Measurements from ENCODE around the gene TDRD3.

The TDRD3 gene

DNA sequence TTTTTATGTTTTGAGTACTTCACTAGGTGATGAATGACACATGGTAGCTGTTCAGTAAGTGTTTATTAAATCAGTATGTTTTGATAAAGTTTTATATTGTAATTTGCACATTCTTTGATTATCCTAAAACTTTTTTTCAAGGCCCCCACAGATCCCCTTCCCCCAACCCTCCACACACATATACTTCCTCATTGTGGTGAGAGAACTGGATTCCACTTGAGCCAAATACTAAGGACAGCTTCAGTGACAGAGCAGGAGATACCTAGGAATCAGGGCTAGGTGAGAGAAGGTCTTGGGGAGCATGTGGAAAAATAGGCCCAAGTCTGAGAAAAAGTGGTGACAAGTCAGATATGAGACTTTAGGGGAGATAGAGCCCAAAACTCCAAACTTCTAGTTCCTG is 174.6 kb downstream of the TDRD3 start:
- no peaks in the 10 kb centered on the region for H3K4me1 ChIP-seq (ENCODE audit: control insufficient read depth, insufficient read depth, low read length)
- no peak overlapping the region for H3K9ac ChIP-seq (ENCODE audit: low read length)
- no peaks in the 10 kb centered on the region for H3K36me3 ChIP-seq (ENCODE audit: control insufficient read depth, insufficient read depth, low read length)
- H3K4me3 ChIP-seq (ENCODE audit: low read length), result no peak overlapping the region
- no peaks in the 10 kb centered on the region for H3K27me3 ChIP-seq (ENCODE audit: control insufficient read depth, insufficient read depth, low read length)
- H3K27ac ChIP-seq (ENCODE audit: low read depth, low read length), result no peak overlapping the region

DNA sequence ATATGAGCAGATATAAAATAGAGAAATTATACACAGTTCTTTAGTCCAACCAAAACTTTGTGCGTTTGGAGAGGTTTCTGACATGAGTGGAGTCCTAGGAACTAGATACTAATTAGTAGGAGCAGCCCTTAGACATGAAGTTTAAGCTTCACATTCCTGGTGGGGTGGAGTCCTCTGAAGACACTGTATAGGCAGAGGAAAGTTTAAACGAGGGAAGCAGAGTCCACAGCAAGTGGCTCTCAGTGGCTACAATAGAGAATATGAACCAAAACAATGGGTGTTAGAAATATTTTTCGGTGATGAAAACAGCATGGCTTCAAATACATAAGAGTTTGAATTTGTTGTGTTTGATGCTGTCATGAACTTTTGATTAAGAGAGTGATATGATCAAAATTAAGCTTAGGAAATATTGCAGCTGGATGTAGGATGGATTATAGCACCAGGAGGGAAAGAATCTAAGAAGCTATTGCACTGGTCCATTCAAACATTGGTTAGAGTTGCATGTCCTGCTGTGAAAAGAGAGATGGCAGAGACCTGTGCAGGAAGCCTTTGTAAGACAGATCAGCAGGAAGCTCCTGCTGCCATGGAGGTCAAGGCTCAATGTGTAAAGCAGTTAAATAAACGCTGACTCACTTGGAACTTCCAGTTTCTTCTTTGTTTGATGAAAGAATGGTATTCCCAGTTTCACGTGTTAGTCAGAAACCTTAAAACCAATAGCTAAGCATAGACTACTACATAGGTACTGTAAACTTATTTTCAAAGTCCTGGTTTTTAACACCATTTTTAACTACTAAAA is 175.2 kb downstream of the TDRD3 start:
- no peaks in the 10 kb centered on the region for H3K27me3 ChIP-seq (ENCODE audit: control insufficient read depth, insufficient read depth, low read length)
- no peak overlapping the region for H3K27ac ChIP-seq (ENCODE audit: low read depth, low read length)
- no peak overlapping the region for H3K9ac ChIP-seq (ENCODE audit: low read length)
- H3K36me3 ChIP-seq (ENCODE audit: control insufficient read depth, insufficient read depth, low read length), result no peaks in the 10 kb centered on the region
- H3K4me3 ChIP-seq (ENCODE audit: low read length), result no peak overlapping the region
- H3K4me1 ChIP-seq (ENCODE audit: control insufficient read depth, insufficient read depth, low read length), result no peaks in the 10 kb centered on the region

- Histone ChIP-seq H3K36me3 (ENCODE audit: control insufficient read depth, insufficient read depth, low read length) (no peaks in the 10 kb centered on the region), H3K4me3 (ENCODE audit: low read length) (no peak overlapping the region), H3K27me3 (ENCODE audit: control insufficient read depth, insufficient read depth, low read length) (no peaks in the 10 kb centered on the region), H3K4me1 (ENCODE audit: control insufficient read depth, insufficient read depth, low read length) (no peaks in the 10 kb centered on the region), H3K9ac (ENCODE audit: low read length) (no peak overlapping the region), H3K27ac (ENCODE audit: low read depth, low read length) (no peak overlapping the region)
These were observed 175.8 kb downstream of the TDRD3 start for GRCh38 chr13:60572855-60573254.

GRCh38 chr13:60574735-60575134 is 177.7 kb downstream of the TDRD3 start:
- H3K27me3 ChIP-seq (ENCODE audit: control insufficient read depth, insufficient read depth, low read length), result no peaks in the 10 kb centered on the region
- no peaks in the 10 kb centered on the region for H3K4me1 ChIP-seq (ENCODE audit: control insufficient read depth, insufficient read depth, low read length)
- H3K4me3 ChIP-seq (ENCODE audit: low read length), result no peak overlapping the region
- H3K27ac ChIP-seq (ENCODE audit: low read depth, low read length), result no peak overlapping the region
- H3K9ac ChIP-seq (ENCODE audit: low read length), result no peak overlapping the region
- H3K36me3 ChIP-seq (ENCODE audit: control insufficient read depth, insufficient read depth, low read length), result no peaks in the 10 kb centered on the region

GRCh38 chr13:60575142-60575541 is 178.1 kb downstream of the TDRD3 start:
- no peak overlapping the region for H3K27ac ChIP-seq (ENCODE audit: low read depth, low read length)
- no peaks in the 10 kb centered on the region for H3K27me3 ChIP-seq (ENCODE audit: control insufficient read depth, insufficient read depth, low read length)
- H3K36me3 ChIP-seq (ENCODE audit: control insufficient read depth, insufficient read depth, low read length), result no peaks in the 10 kb centered on the region

DNA sequence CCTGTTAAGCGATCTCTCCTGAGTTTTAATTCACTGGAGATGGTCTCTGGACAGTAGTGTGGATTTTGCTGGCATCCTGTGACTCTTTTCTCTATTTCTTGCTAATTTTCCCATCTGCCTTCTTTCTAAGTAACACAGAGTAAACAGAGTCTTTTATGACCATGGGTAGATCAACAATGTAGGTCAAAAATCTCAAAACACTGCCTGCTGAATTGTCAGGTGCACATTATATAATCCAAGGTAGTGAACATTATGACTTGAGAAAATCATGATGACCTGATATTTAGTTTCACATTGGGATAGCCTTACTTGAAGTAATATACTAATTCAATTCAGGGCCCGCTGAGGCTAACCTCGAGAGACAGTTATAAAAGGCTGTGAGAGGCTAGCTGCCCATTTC is 180.7 kb downstream of the TDRD3 start:
- Histone ChIP-seq H3K27ac (ENCODE audit: low read depth, low read length) (no peak overlapping the region), H3K4me3 (ENCODE audit: low read length) (no peak overlapping the region), H3K27me3 (ENCODE audit: control insufficient read depth, insufficient read depth, low read length) (no peaks in the 10 kb centered on the region), H3K9ac (ENCODE audit: low read length) (no peak overlapping the region), H3K4me1 (ENCODE audit: control insufficient read depth, insufficient read depth, low read length) (no peaks in the 10 kb centered on the region), H3K36me3 (ENCODE audit: control insufficient read depth, insufficient read depth, low read length) (no peaks in the 10 kb centered on the region)

More at GRCh38 chr13:60575142-60575541, 178.1 kb downstream of the TDRD3 start:
- H3K4me1 ChIP-seq (ENCODE audit: control insufficient read depth, insufficient read depth, low read length), result no peaks in the 10 kb centered on the region
- H3K9ac ChIP-seq (ENCODE audit: low read length), result no peak overlapping the region
- H3K4me3 ChIP-seq (ENCODE audit: low read length), result no peak overlapping the region

DNA sequence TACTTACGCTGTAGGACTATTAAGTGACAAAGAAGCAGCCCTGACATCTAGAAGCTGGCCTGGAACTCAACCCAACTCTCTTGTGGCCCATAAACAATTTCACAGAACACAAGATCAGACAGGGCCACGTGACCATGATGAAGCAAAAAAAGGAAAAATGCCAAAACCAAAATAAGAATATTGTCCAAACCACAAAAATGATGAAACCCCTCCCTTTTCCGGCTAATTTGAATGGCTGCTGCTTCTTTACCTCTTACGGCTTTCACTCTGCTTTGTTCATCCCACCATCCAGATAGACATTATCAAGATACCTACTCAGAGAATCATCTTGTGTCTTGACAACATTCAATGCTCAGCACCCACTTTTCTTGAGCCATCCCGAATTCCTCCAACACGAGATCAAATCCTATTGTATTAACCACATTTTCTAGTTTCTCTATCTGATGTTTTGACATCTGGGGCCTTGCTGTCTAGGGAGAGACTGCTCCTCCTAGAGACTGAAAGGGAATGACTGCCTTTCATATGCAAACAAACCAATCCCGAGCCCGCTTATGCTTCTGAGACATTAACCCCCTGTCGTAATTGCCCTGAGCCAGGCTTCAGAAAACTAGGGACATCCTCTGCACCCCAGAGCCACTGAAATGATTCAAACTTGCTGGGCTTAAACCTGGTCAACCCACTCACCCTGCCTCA is 186.3 kb downstream of the TDRD3 start:
- Histone ChIP-seq H3K4me1 (ENCODE audit: control insufficient read depth, insufficient read depth, low read length) (no peaks in the 10 kb centered on the region), H3K36me3 (ENCODE audit: control insufficient read depth, insufficient read depth, low read length) (no peaks in the 10 kb centered on the region), H3K9ac (ENCODE audit: low read length) (no peak overlapping the region), H3K4me3 (ENCODE audit: low read length) (no peak overlapping the region), H3K27ac (ENCODE audit: low read depth, low read length) (no peak overlapping the region), H3K27me3 (ENCODE audit: control insufficient read depth, insufficient read depth, low read length) (no peaks in the 10 kb centered on the region)

GRCh38 chr13:60583911-60584753 is 187.1 kb downstream of the TDRD3 start:
- Histone ChIP-seq H3K4me3 (ENCODE audit: low read length) (no peak overlapping the region), H3K4me1 (ENCODE audit: control insufficient read depth, insufficient read depth, low read length) (no peaks in the 10 kb centered on the region), H3K9ac (ENCODE audit: low read length) (no peak overlapping the region), H3K27me3 (ENCODE audit: control insufficient read depth, insufficient read depth, low read length) (no peaks in the 10 kb centered on the region), H3K36me3 (ENCODE audit: control insufficient read depth, insufficient read depth, low read length) (no peaks in the 10 kb centered on the region), H3K27ac (ENCODE audit: low read depth, low read length) (no peak overlapping the region)

DNA sequence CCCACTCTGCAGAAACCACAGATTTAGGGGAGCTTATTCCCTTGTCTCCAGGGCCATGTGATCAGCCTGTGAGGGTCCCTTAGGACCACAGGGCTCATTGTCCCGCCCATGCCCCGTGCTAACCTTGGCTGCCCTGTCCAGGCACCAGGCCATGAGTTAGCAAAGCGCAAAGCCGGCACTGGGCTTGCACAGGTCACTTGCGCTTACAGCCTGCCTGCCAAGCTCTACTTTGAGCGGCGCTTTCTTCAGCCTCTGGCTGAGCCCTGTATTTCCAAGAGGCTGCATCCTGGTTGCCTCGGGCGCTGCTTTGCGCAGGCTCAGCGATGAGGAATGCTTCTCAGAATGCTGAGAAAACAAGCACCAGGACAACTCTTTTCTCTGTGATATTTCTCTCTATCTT is 188.0 kb downstream of the TDRD3 start:
- no peak overlapping the region for H3K4me3 ChIP-seq (ENCODE audit: low read length)
- no peaks in the 10 kb centered on the region for H3K4me1 ChIP-seq (ENCODE audit: control insufficient read depth, insufficient read depth, low read length)
- H3K27me3 ChIP-seq (ENCODE audit: control insufficient read depth, insufficient read depth, low read length), result no peaks in the 10 kb centered on the region
- H3K36me3 ChIP-seq (ENCODE audit: control insufficient read depth, insufficient read depth, low read length), result no peaks in the 10 kb centered on the region
- H3K27ac ChIP-seq (ENCODE audit: low read depth, low read length), result no peak overlapping the region
- H3K9ac ChIP-seq (ENCODE audit: low read length), result no peak overlapping the region

GRCh38 chr13:60590800-60591747 is 194.1 kb downstream of the TDRD3 start:
- Histone ChIP-seq H3K27ac (ENCODE audit: low read depth, low read length) (no peak overlapping the region), H3K4me3 (ENCODE audit: low read length) (no peak overlapping the region), H3K4me1 (ENCODE audit: control insufficient read depth, insufficient read depth, low read length) (no peaks in the 10 kb centered on the region), H3K9ac (ENCODE audit: low read length) (no peak overlapping the region), H3K36me3 (ENCODE audit: control insufficient read depth, insufficient read depth, low read length) (no peaks in the 10 kb centered on the region), H3K27me3 (ENCODE audit: control insufficient read depth, insufficient read depth, low read length) (no peaks in the 10 kb centered on the region)

- H3K4me1 ChIP-seq (ENCODE audit: control insufficient read depth, insufficient read depth, low read length), result no peaks in the 10 kb centered on the region
- no peaks in the 10 kb centered on the region for H3K27me3 ChIP-seq (ENCODE audit: control insufficient read depth, insufficient read depth, low read length)
- H3K36me3 ChIP-seq (ENCODE audit: control insufficient read depth, insufficient read depth, low read length), result no peaks in the 10 kb centered on the region
- no peak overlapping the region for H3K4me3 ChIP-seq (ENCODE audit: low read length)
- no peak overlapping the region for H3K27ac ChIP-seq (ENCODE audit: low read depth, low read length)
- H3K9ac ChIP-seq (ENCODE audit: low read length), result no peak overlapping the region
These were observed 206.0 kb downstream of the TDRD3 start for GRCh38 chr13:60603049-60603448.
